HG03060 (cell line): Measurements from ENCODE around the gene MVB12B.

Experiments used
- ATAC-seq: cut with Tn5 transposase; IDR thresholded peaks from one replicate; pipeline ENCODE4 v1.9.1; 2021; ENCODE audit warnings: low read depth, moderate number of reproducible peaks; ENCODE audit not compliant: unreplicated experiment

Gene MVB12B

GRCh38 chr9:126499005-126499910, 172.6 kb downstream of the MVB12B start:
- ATAC-seq: no peak

GRCh38 chr9:126499911-126500599, 173.4 kb downstream of the MVB12B start:
- no peak for ATAC-seq

- ATAC-seq: no peak
These were observed 174.2 kb downstream of the MVB12B start for GRCh38 chr9:126500600-126501382.

- no peak for ATAC-seq
These were observed 175.0 kb downstream of the MVB12B start for GRCh38 chr9:126501383-126502331.

GRCh38 chr9:126502417-126503332, 176.0 kb downstream of the MVB12B start:
- no peak for ATAC-seq

GRCh38 chr9:126503333-126504085, 176.9 kb downstream of the MVB12B start:
- no peak for ATAC-seq

- ATAC-seq: no peak
These were observed 177.7 kb downstream of the MVB12B start for GRCh38 chr9:126504086-126504976.

GRCh38 chr9:126504977-126505455, 178.4 kb downstream of the MVB12B start:
- ATAC-seq: no peak

GRCh38 chr9:126505697-126506346, 179.2 kb downstream of the MVB12B start:
- no peak for ATAC-seq

GRCh38 chr9:126506361-126507317, 180.0 kb downstream of the MVB12B start:
- ATAC-seq: no peak

- no peak for ATAC-seq
These were observed 180.9 kb downstream of the MVB12B start for GRCh38 chr9:126507318-126508109.

- ATAC-seq: no peak
These were observed 181.6 kb downstream of the MVB12B start for GRCh38 chr9:126508171-126508591.

- no peak for ATAC-seq
These were observed 182.3 kb downstream of the MVB12B start for GRCh38 chr9:126508928-126509327.

- ATAC-seq: no peak
These were observed 183.1 kb downstream of the MVB12B start for GRCh38 chr9:126509718-126510117.

GRCh38 chr9:126510564-126510963, 183.9 kb downstream of the MVB12B start:
- ATAC-seq: no peak
